IPS-18a (cell line): ENCODE results near the gene LDLRAD3.

Experiments used
- H3K27ac ChIP-seq: one replicate; pipeline ENCODE4 v1.5.1; 2013; ENCODE audit warnings: low read length
- H3K27me3 ChIP-seq: one replicate; pipeline ENCODE4 v1.6.1; 2013; ENCODE audit warnings: mild to moderate bottlenecking, low read length; ENCODE audit not compliant: control insufficient read depth, insufficient read depth
- H3K36me3 ChIP-seq: one replicate; pipeline ENCODE4 v1.6.1; 2013; ENCODE audit warnings: low read depth, low read length; ENCODE audit not compliant: control insufficient read depth
- H3K4me1 ChIP-seq: one replicate; pipeline ENCODE4 v1.6.1; 2013; ENCODE audit warnings: low read depth, low read length; ENCODE audit not compliant: control insufficient read depth
- H3K4me3 ChIP-seq: one replicate; pipeline ENCODE4 v1.5.1; 2013; ENCODE audit warnings: low read length
- H3K9ac ChIP-seq: one replicate; pipeline ENCODE4 v1.6.1; 2013; ENCODE audit warnings: mild to moderate bottlenecking, low read length, moderate library complexity
- H3K9me3 ChIP-seq: one replicate; pipeline ENCODE4 v1.6.1; 2013; ENCODE audit warnings: low read depth, low read length; ENCODE audit not compliant: control insufficient read depth

Gene LDLRAD3

DNA sequence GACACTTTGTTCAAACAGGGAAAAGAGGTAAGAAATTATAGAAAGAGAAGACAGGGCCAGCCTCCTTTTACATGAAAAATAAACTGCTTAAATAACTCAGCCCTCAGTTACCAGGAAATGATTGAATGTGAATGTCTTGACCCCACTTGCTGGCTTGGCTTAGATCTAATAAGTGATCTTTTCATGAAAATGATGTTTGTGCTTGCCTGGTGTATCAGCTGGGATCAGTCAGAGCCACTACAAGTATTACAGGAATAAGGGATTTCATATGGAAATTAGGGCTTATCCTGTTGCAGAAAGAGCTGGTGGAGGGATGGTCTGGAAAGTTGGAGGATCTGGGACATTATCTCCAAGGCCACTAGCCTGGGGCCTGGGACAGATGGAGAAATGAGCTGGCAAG lies 293.5 kb downstream of the LDLRAD3 start:
- Histone ChIP-seq H3K4me3 (no peak overlapping the region), H3K36me3 (no peaks in the 10 kb centered on the region), H3K9me3 (no peaks in the 10 kb centered on the region), H3K27me3 (no peaks in the 10 kb centered on the region), H3K9ac (no peak overlapping the region), H3K27ac (no peak overlapping the region), H3K4me1 (no peaks in the 10 kb centered on the region)

DNA sequence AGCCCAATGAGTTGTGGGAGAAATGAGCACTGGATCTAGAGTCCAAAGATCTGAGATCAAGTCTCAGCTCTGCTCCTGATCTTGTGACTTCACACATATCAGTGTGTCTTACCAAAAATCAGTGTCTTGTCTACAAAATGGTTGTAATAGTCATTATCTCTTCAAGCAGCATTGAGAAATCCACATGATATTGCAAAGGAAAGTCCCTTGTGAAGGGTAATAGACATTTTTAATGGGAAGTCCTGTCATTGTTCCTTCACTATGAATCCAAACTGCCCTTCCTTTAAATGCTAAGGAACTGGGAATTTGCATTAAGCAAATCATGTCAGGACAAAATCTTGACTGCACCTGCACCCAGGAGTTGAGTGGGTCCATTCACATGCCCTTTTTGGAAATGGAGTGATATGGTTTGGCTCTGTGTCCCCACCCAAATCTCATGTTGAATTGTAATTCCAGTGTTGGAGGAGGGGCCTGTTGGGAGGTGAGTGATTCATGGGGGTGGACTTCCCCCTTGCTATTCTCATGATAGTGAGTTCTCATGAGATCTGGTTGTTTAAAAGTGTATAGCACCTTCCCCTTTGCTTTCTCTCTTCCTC lies 294.3 kb downstream of the LDLRAD3 start:
- Histone ChIP-seq H3K27ac (no peak overlapping the region), H3K27me3 (no peaks in the 10 kb centered on the region), H3K36me3 (no peaks in the 10 kb centered on the region), H3K9me3 (no peaks in the 10 kb centered on the region), H3K9ac (no peak overlapping the region), H3K4me3 (no peak overlapping the region), H3K4me1 (no peaks in the 10 kb centered on the region)

DNA sequence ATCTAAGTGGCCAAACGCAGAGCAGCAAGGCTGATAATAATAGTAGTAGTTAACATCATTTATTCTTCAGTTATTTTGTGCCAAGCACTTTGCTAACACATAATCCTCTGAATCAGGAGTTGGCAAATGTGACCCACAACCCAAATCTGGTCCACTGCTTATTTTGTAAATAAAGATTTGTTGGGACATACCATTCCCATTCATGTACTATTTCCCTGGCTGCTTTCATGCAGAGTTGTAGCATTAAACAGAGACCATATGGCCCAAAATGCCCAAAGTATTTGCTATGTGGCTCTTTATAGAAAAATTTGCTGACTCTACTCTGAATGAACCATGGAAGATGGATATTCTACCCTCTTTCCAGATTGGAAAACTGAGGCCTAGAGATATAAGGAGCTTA lies 295.0 kb downstream of the LDLRAD3 start:
- Histone ChIP-seq H3K27me3 (no peaks in the 10 kb centered on the region), H3K36me3 (no peaks in the 10 kb centered on the region), H3K4me1 (no peaks in the 10 kb centered on the region), H3K27ac (no peak overlapping the region), H3K9ac (no peak overlapping the region), H3K4me3 (no peak overlapping the region), H3K9me3 (no peaks in the 10 kb centered on the region)

DNA sequence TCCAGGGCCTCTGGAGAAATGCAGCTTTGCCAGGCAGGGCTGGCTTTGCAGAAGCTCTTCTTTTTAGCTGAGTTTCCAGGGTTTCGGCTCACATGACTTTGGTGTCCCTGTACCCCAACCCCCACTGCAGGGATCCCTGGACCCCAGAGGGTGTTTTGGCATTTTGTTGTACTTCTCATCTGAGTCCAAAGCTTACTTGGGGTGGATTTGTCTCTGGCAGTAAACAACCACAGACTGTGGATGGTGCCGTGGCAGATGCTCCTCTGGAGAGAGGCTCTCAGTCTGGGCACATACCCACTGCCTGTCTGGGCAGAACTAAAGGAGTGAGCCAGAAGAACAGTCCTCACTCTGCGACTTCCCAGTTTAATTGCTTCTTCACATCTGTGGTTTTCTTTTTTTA lies 295.8 kb downstream of the LDLRAD3 start:
- H3K9ac ChIP-seq = no peak overlapping the region
- H3K36me3 ChIP-seq = no peaks in the 10 kb centered on the region
- H3K4me1 ChIP-seq = no peaks in the 10 kb centered on the region
- H3K27ac ChIP-seq = no peak overlapping the region
- H3K27me3 ChIP-seq = no peaks in the 10 kb centered on the region
- no peaks in the 10 kb centered on the region for H3K9me3 ChIP-seq
- H3K4me3 ChIP-seq = no peak overlapping the region

DNA sequence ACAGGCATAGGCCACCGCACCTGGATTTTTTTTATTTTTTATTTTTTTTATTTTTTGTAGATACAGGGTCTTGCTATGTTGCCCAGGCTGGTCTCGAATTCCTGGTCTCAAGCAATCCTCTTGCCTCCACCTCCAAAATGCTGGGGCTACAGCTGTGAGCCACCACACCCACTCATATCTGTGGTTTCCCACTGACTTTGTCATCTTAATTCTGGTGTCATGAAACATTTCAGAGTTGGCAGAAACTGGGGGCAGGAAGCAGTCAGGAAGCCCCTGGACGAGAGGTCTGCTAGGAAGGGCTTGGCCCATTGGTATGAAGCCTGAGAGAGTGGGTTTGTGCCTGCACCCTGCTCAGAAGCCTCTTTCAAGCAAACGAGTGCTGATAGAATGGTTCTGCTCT lies 296.3 kb downstream of the LDLRAD3 start:
- H3K4me3 ChIP-seq = no peak overlapping the region
- no peaks in the 10 kb centered on the region for H3K27me3 ChIP-seq
- no peak overlapping the region for H3K9ac ChIP-seq
- no peaks in the 10 kb centered on the region for H3K4me1 ChIP-seq
- H3K27ac ChIP-seq = no peak overlapping the region
- no peaks in the 10 kb centered on the region for H3K9me3 ChIP-seq
- no peaks in the 10 kb centered on the region for H3K36me3 ChIP-seq

DNA sequence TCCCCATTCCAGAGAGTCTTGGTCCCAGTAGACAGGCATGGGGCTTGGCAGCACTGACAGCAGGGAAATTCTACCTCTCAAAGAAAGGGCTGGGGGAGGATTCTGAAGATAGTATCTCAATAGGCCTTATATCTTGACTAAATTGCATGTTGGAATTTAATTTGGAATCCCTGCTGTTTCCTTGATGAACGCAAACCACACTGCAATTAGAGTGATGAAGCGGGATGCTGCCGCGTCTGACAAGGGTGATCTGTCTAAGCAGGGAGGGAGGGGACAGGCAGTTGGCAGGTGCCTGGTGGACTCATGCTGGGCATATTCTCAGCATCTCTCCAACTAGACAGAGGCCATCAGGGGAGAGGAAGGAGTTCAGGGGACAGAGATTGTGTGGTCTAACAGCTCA lies 296.9 kb downstream of the LDLRAD3 start:
- Histone ChIP-seq H3K9me3 (no peaks in the 10 kb centered on the region), H3K9ac (no peak overlapping the region), H3K36me3 (no peaks in the 10 kb centered on the region), H3K4me1 (no peaks in the 10 kb centered on the region), H3K4me3 (no peak overlapping the region), H3K27ac (no peak overlapping the region), H3K27me3 (no peaks in the 10 kb centered on the region)

DNA sequence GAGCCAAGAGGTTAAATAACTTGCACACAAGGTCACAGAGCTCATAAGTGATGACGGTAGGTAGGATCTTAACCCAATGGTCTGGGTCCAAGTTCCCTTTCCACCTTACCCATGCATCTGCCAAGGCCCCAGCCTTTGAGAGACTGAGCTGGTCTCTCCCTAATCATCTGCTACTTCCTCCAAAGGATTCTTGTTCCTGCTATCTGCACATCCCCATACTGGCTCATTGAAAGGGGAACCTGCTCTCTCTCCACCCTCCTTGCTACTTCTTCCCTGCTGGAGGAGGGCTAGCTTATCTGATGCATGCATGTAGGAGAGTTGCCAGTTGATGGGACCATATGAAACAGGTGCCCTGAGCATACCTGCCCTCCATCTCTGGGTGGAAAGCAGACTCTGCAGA lies 297.6 kb downstream of the LDLRAD3 start:
- no peaks in the 10 kb centered on the region for H3K36me3 ChIP-seq
- H3K4me1 ChIP-seq = no peaks in the 10 kb centered on the region
- no peaks in the 10 kb centered on the region for H3K27me3 ChIP-seq
- H3K4me3 ChIP-seq = no peak overlapping the region
- H3K9ac ChIP-seq = no peak overlapping the region
- no peak overlapping the region for H3K27ac ChIP-seq
- H3K9me3 ChIP-seq = no peaks in the 10 kb centered on the region

DNA sequence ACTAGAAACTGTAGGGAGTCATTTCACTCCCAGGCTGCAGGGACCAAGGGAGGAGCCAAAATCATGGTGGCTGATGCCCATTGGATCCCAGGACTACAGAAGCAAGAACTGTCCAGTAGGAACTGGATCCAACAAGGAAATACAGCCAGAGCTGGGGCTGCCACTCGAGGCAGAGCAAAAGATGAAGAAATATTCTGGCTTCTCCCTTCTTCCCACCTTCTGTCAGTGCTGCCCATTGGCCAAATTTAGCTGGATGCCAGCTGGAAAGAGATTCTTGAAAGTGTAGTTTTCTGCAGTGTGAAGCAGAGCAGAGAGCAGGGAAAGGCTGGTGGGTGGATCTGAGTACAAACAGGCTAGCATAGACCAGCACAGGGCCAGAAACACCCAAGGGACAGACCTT lies 299.8 kb downstream of the LDLRAD3 start:
- no peaks in the 10 kb centered on the region for H3K27me3 ChIP-seq
- H3K9ac ChIP-seq = no peak overlapping the region
- H3K36me3 ChIP-seq = no peaks in the 10 kb centered on the region
- H3K9me3 ChIP-seq = no peaks in the 10 kb centered on the region
- no peak overlapping the region for H3K4me3 ChIP-seq
- H3K27ac ChIP-seq = no peak overlapping the region
- H3K4me1 ChIP-seq = no peaks in the 10 kb centered on the region

DNA sequence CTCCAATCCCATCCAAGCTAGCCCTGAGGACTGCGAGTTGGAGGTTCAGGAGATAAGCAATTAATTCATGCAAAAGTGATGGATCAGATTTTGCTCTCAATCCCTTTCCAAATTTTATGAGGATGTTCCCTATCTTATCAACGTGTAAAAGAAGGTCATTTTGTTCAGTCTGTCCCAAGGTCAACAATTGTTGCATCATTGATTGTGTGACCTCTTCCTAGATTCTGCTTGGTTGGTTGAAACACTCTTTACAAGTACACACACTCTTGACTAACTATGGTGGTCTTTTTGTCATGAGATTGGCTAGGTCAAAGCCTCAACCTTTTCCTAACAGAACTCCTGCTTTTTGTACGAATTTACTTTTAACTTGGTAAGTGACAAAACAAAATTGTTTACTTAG lies 303.6 kb downstream of the LDLRAD3 start:
- Histone ChIP-seq H3K9ac (no peak overlapping the region), H3K27ac (no peak overlapping the region)

DNA sequence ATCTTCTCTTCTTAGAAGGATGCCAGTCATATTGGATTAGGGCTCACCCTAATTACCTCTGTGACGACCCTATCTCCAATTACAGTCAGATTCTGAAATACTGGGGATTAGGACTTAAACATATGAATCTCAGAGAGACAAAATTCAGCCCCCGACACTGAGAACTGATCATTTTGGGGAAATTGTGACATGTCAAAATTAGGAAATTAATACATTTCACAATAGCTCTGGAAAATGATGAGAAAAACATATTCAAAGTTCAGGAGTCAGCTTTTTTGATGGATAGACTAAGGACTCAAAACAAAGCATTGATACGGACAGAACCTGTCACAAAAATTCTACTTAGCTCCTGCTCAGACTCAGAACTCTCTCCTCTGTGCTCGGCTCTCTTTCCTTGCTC lies 304.6 kb downstream of the LDLRAD3 start:
- H3K9ac ChIP-seq = no peak overlapping the region
- no peaks in the 10 kb centered on the region for H3K27me3 ChIP-seq
- no peaks in the 10 kb centered on the region for H3K36me3 ChIP-seq
- no peak overlapping the region for H3K27ac ChIP-seq
- H3K4me1 ChIP-seq = no peaks in the 10 kb centered on the region
- H3K4me3 ChIP-seq = no peak overlapping the region
- no peaks in the 10 kb centered on the region for H3K9me3 ChIP-seq

More for the DNA sequence above, 303.6 kb downstream of the LDLRAD3 start:
- H3K9me3 ChIP-seq = no peaks in the 10 kb centered on the region
- H3K36me3 ChIP-seq = no peaks in the 10 kb centered on the region
- H3K4me1 ChIP-seq = no peaks in the 10 kb centered on the region
- H3K27me3 ChIP-seq = no peaks in the 10 kb centered on the region
- no peak overlapping the region for H3K4me3 ChIP-seq

DNA sequence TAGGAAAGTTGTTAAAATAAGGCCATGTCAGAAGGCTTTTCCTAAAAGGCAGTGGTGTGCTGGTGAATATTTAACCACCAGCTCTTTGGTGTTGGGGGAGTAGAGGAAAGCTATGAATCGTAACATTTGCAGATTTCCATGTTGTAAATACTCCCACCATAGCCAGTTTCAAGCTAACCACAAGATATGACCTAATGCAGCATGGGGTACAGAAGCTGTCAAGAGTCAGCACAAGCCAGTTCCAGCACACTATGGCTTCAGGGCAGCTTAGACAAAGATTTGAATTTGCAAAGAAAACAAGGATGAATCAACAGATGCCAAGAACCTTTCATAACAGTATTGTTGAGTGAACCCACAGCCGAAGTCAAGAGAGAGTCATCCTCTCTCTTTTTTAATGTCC lies 305.4 kb downstream of the LDLRAD3 start:
- no peak overlapping the region for H3K27ac ChIP-seq
- no peaks in the 10 kb centered on the region for H3K4me1 ChIP-seq
- H3K9ac ChIP-seq = no peak overlapping the region
- no peaks in the 10 kb centered on the region for H3K36me3 ChIP-seq
- H3K9me3 ChIP-seq = no peaks in the 10 kb centered on the region
- H3K27me3 ChIP-seq = no peaks in the 10 kb centered on the region
- H3K4me3 ChIP-seq = no peak overlapping the region

DNA sequence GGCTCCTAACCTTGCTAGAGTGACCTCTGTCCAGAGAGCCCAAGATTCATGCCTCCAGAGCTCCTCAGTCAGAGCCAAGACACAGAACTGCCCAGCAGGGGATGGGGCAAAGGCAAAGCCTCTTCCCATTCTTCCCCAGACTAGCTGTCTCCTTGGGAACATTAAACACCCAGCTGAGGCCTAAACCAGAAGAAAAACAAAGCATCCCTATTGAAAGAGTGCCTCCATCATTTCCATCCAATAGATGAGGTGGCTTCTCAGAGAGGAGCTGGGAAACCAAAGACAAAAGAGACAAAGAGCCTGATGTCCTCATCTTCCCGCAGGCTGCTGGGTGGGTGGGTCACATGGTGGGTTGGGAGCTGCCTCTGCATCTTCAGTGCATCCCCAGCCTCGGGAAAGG lies 308.0 kb downstream of the LDLRAD3 start:
- Histone ChIP-seq H3K27me3 (no peaks in the 10 kb centered on the region), H3K4me1 (no peaks in the 10 kb centered on the region), H3K9me3 (no peaks in the 10 kb centered on the region), H3K9ac (no peak overlapping the region), H3K27ac (no peak overlapping the region), H3K4me3 (no peak overlapping the region), H3K36me3 (no peaks in the 10 kb centered on the region)
